ENCODE data around the gene NDUFAB1.
"Not testable (repeated sequence)": the region's sequence is repeated elsewhere in the genome, so short reads cannot be mapped to it uniquely, and the experiment has no call there.

The NDUFAB1 gene

GRCh38 chr16:23549938-23550337 lies 46.2 kb downstream of the NDUFAB1 start:
- DNase-seq, result no peak

DNA sequence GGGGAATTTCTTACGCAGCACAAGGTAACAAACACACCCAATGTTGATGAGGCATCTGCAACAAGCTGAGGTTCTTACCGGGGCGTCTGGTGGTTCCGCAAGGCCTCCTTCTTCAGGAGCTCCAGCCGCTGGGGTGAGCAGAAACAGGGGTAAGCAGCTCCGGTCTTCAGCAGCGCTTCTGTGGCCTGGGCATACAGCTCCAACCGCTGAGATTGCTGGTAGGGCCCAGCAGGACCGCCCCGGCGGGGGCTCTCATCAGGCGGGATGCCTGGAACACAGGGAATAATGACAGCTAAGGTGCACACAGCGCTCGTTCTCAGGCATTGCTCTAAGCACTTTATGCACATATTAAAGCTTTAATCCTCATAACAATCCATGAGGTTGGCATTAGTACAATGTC lies 51.7 kb downstream of the NDUFAB1 start:
- no peak for DNase-seq

- DNase-seq, result not testable (repeated sequence)
Measured at GRCh38 chr16:23540817-23541178, 55.3 kb downstream of the NDUFAB1 start.

GRCh38 chr16:23539984-23540816 lies 55.9 kb downstream of the NDUFAB1 start:
- DNase-seq, result no peak

GRCh38 chr16:23538919-23539278 lies 57.2 kb downstream of the NDUFAB1 start:
- no peak for DNase-seq

DNA sequence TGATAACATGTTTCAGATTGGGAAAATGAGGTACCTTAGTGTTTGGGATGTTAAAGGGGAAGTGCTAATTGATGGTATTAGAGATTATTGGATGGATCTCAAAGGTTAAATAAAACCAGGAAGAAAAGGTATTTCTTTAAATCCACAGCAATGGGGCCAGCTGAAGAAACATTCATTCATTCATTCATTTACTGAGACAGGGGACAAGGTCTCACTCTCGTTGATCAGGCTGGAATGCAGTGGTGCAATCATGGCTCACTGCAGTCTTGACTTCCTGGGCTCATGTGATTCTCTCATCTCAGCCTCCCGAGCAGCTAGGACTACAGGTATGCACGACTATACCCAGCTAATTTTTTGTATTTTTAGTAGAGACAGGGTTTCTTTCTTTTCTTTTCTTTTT lies 58.7 kb downstream of the NDUFAB1 start:
- no peak for DNase-seq

GRCh38 chr16:23535901-23536300 lies 60.2 kb downstream of the NDUFAB1 start:
- DNase-seq, result no peak

DNA sequence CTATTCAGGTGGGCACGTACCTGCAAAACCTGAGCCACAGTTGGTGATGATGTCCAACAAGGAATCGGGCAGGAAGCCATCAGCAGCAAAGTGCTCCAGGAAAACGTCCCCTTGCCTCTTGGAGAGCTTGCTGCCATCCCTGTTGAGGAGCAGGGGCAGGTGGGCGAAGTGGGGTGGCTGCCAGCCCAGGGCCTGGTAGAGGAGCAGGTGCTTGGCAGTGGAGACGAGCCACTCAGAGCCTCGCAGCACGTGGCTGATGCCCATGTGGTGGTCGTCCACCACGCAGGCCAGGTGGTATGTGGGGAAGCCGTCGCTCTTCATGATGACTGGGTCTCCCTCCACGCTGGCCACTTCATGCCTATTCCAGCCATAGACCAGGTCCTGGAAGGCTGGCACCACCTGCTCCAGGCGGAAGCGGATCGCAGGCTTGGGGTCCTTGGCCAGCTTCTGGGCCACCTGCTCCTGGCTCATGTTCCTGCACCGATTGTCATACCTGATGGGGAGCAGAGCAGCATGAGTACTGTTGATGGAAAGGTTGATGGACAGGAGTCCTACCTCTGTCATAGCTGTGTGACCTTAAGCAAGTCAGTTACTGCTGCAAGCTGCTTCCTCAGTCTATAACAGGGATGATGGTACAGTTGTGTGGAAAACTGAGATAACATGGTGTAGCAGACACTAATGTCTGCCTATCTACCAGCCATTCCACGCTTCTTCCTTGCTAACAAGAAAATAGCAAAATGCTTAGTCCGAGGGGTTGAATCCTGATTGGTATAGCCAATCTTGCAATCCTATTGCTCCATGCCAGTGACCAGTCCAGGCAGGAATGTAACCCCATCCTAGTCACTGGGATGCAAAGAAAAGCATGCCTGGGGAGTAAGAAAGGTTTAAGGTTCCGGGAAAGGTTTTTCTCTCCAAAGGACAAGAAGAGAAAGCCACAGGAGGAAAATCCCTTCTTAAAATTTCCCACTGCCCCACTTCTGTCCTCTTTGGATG lies 61.0 kb downstream of the NDUFAB1 start:
- no peak for DNase-seq

DNA sequence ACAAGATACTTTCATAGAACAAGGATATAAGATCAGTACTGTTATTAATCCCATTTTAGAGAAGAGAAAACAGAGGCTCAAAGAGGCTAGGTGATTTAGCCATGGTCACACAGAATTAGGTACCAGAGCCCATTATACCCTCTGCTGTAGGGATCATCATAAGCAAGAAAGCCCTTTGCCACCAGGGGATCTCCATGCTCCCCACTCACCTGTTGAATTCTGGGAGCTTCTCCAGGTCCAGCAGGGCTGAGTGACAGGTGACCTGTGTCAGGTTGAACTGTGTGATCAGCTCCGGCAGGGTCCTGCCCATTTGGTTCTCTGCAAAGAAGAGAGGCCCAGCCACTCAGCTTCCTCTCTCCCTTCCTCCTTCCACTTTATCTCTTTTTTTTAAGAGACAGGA lies 63.7 kb downstream of the NDUFAB1 start:
- no peak for DNase-seq
